Fibroblast of skin of right biceps (primary cell): ENCODE measurements around the gene VPS52.
A peak's percentile ranks its signal among the peaks of the same experiment; 100 is the strongest.
"Not testable (repeated sequence)": the region's sequence is repeated elsewhere in the genome, so short reads cannot be mapped to it uniquely, and the experiment has no call there.

Source experiments
- DNase-seq: peaks from one replicate; pipeline ENCODE4 v3.0.0-alpha.2; 2013

Gene VPS52

DNA sequence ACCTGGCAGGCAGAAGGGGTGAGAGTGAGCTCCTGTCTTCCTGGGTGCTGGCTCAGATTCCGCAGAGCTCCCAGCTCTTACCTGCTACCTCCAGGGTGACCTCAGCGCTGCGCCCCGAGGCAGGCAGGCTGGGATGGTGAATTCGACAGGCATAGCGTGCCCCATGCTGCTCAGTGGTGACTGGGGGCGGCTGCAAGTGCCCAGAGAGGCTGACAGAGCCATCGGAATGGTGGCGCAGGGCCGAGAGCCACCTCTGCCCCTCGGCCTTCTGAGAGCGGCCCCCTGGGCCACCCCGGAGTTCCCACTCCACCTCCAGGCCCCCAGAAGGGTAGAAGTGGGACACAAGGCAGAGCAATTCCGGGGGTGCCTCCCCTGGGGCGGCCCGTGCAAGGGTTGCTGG lies 32.5 kb upstream of the VPS52 start:
- no peak for DNase-seq

GRCh38 chr6:33301877-33302276 lies 30.2 kb upstream of the VPS52 start:
- DNase-seq: no peak

GRCh38 chr6:33299237-33299944 lies 27.7 kb upstream of the VPS52 start:
- peak; percentile 93 for DNase-seq

DNA sequence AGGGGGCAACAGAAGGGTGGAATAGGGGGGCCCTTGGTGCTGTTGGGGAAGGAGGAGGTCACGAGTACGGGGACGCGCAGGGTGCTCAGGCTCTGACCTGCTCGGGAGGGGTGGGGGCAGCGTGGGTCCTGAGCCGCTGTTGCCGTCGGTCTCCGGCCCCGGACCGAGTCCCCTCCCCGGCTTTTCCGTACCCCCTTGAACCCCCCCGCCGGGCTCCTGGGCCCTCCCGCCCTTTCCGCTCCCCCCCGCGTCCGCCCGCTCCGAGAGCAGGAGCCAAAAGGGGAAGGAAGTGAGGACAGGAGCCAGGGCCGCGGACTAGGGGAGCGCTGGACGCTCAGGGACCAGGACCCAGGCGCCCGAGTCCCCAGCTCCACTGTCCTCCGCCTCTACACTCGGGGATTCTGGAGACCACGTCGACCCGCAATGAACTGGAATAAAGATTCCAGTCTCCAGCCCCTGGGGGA lies 27.1 kb upstream of the VPS52 start, which contains the start of gene RGL2:
Gene RGL2 (minus strand): TSS at position 170 of the 464 bp plus-strand sequence. CDS start 332 bp downstream, outside the sequence.
- peak; percentile 63 for DNase-seq

- DNase-seq: peak; percentile 83
These were observed 26.5 kb upstream of the VPS52 start for GRCh38 chr6:33297956-33298772.

DNA sequence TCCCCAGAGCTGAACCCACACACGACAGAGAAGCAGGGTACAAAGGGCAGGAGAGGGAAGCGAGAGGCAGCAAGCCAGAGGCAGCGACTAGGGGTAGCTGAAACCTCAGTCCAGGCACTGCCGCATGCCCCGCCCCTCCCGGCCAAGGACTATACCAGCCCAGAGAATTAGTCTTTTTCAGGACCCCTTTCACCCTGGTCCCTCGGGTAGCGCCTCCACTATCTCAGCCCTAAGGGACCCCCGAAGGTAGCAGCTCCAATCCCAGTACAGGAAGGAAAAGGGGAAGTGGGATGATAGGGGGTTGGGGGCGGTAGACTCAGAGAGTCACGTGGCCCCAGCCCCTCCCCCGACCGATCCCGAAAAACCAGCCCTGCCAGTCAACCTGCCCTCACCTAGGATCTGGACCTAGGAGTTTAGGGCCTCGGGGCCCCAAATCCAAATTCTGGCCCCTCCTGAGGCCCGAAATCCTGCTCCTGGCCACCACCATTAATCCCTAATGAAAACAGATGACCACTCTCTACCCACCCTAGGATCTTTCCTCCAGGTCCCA lies 25.8 kb upstream of the VPS52 start:
- DNase-seq: no peak

DNA sequence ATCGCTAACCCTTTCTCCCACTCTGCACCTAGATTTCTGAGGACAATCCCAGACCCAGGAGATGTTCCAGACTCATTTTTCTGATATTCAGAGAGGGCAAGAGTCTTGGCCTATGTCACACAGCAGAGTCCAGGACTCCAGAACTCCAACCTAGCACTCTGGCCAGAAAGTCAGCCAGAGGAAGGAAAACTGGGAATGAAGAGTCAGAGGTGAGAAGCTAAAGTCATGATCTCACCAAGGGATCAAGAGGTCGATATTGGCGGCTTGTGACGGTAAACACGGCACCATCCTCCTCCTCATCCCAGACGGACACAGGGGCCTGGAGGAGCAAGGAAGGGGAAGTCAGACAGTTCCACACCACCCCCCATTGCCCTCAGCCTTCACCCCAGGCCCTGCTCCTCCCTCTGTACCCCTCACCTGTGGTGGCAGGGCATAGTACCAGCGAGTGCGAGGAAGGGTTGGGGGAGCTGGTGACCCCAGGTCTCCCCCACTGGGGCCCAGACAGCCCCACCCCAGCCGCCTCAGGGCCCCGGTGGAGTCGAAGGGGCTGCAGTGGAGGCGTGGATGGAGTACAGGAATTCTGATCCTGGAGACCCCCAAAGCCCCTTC lies 25.2 kb upstream of the VPS52 start:
- DNase-seq: no peak

DNA sequence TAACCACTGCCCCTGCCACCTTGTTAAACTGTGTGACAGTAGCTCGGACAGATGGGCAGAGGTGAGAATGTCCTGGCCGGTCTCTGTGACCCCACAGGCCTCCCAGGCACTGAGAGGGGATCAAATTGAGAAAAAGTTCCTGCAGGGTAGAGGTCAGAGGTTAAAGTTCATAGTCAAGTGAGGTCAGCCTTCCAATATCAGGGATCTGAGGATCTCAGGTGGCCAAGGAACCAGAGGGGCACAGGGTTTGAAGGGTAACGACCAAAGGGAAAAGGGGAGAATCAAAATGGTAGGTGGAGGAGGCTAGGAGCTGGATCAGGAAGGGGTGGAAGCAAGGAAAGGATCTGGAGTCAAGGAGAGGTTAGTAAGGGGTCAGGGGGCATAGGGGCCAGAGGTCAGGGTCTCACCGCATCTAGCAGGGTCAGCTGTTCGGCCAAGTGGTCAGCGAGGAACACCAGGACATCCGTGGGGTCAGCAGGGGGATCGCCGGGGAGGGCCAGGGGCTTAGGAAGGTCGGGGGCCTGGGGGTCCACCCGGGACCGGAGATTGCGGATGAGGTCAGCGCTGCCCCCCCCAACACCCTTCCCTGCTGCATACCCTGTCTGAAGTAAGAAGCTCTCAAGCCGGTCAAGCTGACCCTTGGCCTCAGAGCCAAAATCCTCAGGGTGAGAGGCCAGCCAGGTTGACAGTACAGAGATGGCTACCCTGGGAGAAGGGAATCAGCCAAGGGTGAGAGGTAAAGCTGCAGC lies 24.1 kb upstream of the VPS52 start:
- DNase-seq: no peak

- DNase-seq: no peak
These were observed 22.6 kb upstream of the VPS52 start for GRCh38 chr6:33294086-33294823.

GRCh38 chr6:33292996-33293682 lies 21.5 kb upstream of the VPS52 start:
- DNase-seq: no peak

DNA sequence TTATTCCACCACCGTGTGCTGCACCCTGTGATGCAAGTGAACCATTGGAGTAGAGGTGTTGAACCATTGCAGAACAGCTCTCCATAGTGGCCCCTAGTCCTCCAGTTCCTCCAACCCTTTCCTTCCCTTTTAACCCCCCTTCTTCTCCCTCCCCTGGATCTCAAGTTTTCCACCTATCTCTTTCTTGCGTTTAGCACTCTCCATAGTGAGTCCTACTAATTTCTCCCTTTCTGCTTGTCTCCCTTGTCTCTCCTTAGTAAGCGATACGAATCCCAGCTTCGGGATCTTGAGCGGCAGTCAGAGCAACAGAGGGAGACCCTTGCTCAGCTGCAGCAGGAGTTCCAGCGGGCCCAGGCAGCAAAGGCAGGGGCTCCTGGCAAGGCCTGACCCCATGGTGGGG lies 18.8 kb upstream of the VPS52 start:
- DNase-seq: no peak

- no peak for DNase-seq
These were observed 18.2 kb upstream of the VPS52 start for GRCh38 chr6:33289784-33290315.

DNA sequence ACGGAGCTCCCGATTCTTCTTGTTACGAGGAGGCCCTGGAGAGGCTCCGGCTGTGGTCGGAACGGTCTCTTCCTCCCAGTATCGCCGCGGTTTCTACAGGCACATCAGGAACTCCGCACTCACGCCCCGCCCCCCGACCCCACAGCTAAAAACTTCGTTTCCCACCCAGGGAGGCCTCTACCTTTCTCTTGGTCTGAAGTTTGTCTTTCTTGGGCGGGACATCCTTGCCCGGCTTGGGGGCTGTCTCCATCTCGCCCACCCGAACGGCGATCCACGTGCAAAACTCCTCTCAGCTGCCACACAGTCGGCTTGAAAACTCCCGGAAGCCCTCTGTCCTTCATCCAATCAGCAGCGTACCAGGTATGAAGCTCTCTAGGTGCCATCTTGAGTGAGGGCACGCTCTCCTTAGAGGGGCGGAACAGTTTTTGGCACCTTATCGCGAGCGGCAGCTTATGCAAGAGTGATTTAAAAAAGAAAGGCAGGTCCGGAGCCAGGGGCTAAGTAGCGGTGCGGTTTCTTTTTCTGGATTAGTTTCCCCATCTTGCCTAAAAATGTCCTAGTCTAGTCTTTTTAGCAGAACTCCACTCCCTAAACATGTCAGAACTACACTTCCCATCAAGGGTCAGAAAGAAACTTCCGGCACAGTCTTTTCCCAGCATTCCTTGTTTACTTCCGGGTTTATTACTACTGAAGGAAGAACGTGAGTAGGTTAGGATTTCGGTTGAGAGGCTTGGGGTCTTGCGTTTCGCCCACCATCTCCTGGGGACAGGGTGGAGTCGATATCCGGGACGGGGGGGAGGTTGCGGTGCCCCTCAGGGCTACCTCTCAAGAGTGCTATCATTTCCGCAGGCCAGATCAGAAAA lies 17.5 kb upstream of the VPS52 start, which contains the start of the genes PFDN6 and WDR46:
Gene PFDN6 (plus strand): TSS at position 681 of the 863 bp plus-strand sequence. CDS start 256 bp downstream, outside the sequence.
Gene WDR46 (minus strand): TSS at position 319 of the 863 bp plus-strand sequence. CDS start 69 bp downstream, at position 250.
- DNase-seq: peak; percentile 88

GRCh38 chr6:33288141-33288920 lies 16.7 kb upstream of the VPS52 start:
- DNase-seq: no peak

GRCh38 chr6:33286946-33287914 lies 15.6 kb upstream of the VPS52 start:
- DNase-seq: no peak

DNA sequence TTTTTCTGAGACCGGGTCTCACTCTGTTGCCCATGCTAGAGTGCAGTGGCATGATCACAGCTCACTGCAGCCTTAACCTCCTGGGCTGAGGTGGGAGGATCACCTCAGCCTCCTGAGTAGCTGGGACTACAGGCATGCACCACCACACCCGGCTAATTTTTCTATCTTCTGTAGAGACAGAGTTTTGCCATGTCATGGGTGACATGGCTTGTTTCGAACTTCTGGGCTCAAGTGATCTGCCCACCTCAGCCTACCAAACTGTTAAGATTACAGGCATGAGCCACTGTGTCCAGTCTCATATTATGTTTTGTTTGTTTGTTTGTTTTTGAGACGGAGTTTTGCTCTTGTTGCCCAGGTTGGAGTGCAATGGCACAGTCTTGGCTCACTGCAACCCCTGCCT lies 13.5 kb upstream of the VPS52 start:
- not testable (repeated sequence) for DNase-seq

- no peak for DNase-seq
These were observed 8.9 kb upstream of the VPS52 start for GRCh38 chr6:33280539-33280938.
